ENCODE measurements around the gene RP2. TPM values are rescaled to one million over a fixed set of nuclear protein-coding genes. Genes with fewer than 3 reads are reported as not detected.
A peak's percentile ranks its signal among the peaks of the same experiment; 100 is the strongest.

Gene RP2
- 10 to 100 TPM; 11.8 to 12.7 TPM for total RNA-seq

- H3K27ac ChIP-seq: peak within 1 kb of the TSS; percentile 79 to 95
- ATAC-seq (ENCODE audit: insufficient number of reproducible peaks, low FRiP score, low read depth): peak; percentile 94
- DNase-seq (ENCODE audit: low spot score): peak; percentile 63
- no peaks in the 10 kb centered on the region for H3K27me3 ChIP-seq (replicated peaks; ENCODE audit: insufficient read depth)
- no peaks in the 10 kb centered on the region for H3K9me3 ChIP-seq
- peaks cover 0 to 29% of the 10 kb centered on the region in 2 donors for H3K4me1 ChIP-seq (ENCODE audit: control insufficient read depth in 1 of 2, low read depth in 2 of 2)
- no peak for TF ChIP-seq CTCF (IDR thresholded peaks at IDR 0.05)
- H3K4me3 ChIP-seq: peak within 1 kb of the TSS; percentile 92
- no peaks in the 10 kb centered on the region for H3K36me3 ChIP-seq
Observed at GRCh38 chrX:46836701-46837557, at the start of gene RP2. Gene RP2 (plus strand): TSS chrX:46837043. CDS start chrX:46837101, 58 bp downstream.

GRCh38 chrX:46788902-46789301, 47.9 kb upstream of the RP2 start:
- Histone ChIP-seq H3K27ac (no peak overlapping the region), H3K27me3 (replicated peaks; ENCODE audit: insufficient read depth) (no peaks in the 10 kb centered on the region), H3K9me3 (no peaks in the 10 kb centered on the region), H3K36me3 (no peaks in the 10 kb centered on the region), H3K4me3 (no peak overlapping the region), H3K4me1 (ENCODE audit: control insufficient read depth in 1 of 2, low read depth in 2 of 2) (peaks cover 2 to 8% of the 10 kb centered on the region in 2 donors)
- ATAC-seq (ENCODE audit: insufficient number of reproducible peaks, low FRiP score, low read depth) (no peak), DNase-seq (ENCODE audit: low spot score) (no peak)
- no peak for TF ChIP-seq CTCF (IDR thresholded peaks at IDR 0.05)

- peak overlapping the region; percentile 47 to 64 for H3K27ac ChIP-seq
- TF ChIP-seq CTCF (IDR thresholded peaks at IDR 0.05): no peak
- DNase-seq (ENCODE audit: low spot score): no peak
Observed at GRCh38 chrX:46791927-46792809, 44.7 kb upstream of the RP2 start.

GRCh38 chrX:46792810-46793188, 44.0 kb upstream of the RP2 start:
- TF ChIP-seq CTCF (IDR thresholded peaks at IDR 0.05): no peak
- ATAC-seq (ENCODE audit: insufficient number of reproducible peaks, low FRiP score, low read depth) (no peak), DNase-seq (ENCODE audit: low spot score) (no peak)
- Histone ChIP-seq H3K27me3 (replicated peaks; ENCODE audit: insufficient read depth) (no peaks in the 10 kb centered on the region), H3K27ac (peak overlapping the region in 1 of 2 donors; percentile 7), H3K9me3 (no peaks in the 10 kb centered on the region), H3K4me3 (peak overlapping the region; percentile 31), H3K4me1 (ENCODE audit: control insufficient read depth in 1 of 2, low read depth in 2 of 2) (peaks cover 2 to 8% of the 10 kb centered on the region in 2 donors), H3K36me3 (no peaks in the 10 kb centered on the region)

More at GRCh38 chrX:46791927-46792809, 44.7 kb upstream of the RP2 start:
- no peaks in the 10 kb centered on the region for H3K27me3 ChIP-seq (replicated peaks; ENCODE audit: insufficient read depth)
- H3K4me3 ChIP-seq: peak overlapping the region; percentile 31
- H3K9me3 ChIP-seq: no peaks in the 10 kb centered on the region
- no peaks in the 10 kb centered on the region for H3K36me3 ChIP-seq
- ATAC-seq (ENCODE audit: insufficient number of reproducible peaks, low FRiP score, low read depth): peak; percentile 55
- peaks cover 2 to 8% of the 10 kb centered on the region in 2 donors for H3K4me1 ChIP-seq (ENCODE audit: control insufficient read depth in 1 of 2, low read depth in 2 of 2)
